Measurements from ENCODE around the gene SECISBP2L.

Gene SECISBP2L

DNA sequence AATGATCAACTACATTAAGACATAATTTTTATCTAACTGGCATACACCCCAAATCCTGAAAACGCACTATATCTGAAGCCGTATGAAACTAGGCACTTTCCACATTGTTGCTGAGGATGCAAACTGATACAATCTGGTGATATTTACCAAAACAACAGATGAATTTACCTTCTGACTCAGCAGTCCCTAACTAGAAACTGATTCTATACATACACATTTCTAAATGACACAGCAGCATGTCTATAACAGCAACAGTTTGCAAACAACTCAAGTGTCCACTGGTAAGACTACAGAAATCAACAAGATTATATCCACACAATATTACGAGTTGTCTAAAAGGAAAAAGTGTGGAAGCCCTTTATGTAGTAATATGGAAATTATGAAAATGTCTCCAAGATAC lies 22.9 kb downstream of the SECISBP2L start:
- Mint-ChIP-seq H3K36me3 (ENCODE audit: insufficient read depth) (peaks cover 41% of the 10 kb centered on the region), H3K27ac (no peak overlapping the region), H3K27me3 (no peaks in the 10 kb centered on the region), H3K4me1 (ENCODE audit: low read depth in 2 of 2) (peaks cover 1 to 17% of the 10 kb centered on the region in 2 donors), H3K4me3 (no peak overlapping the region), H3K9me3 (no peaks in the 10 kb centered on the region)
- ATAC-seq (replicated peaks) = no peak
- DNase-seq = no peak

- H3K9me3 Mint-ChIP-seq = no peaks in the 10 kb centered on the region
- ATAC-seq (replicated peaks) (no peak), DNase-seq (no peak)
- no peak overlapping the region for H3K27ac Mint-ChIP-seq
- H3K4me1 Mint-ChIP-seq (ENCODE audit: low read depth in 2 of 2) = peaks cover 3 to 15% of the 10 kb centered on the region in 2 donors
- no peaks in the 10 kb centered on the region for H3K27me3 Mint-ChIP-seq
- no peak overlapping the region for H3K4me3 Mint-ChIP-seq
- H3K36me3 Mint-ChIP-seq (ENCODE audit: insufficient read depth) = peaks cover 37% of the 10 kb centered on the region
Observed at GRCh38 chr15:49015896-49016295, 30.4 kb downstream of the SECISBP2L start.

- peaks cover 33% of the 10 kb centered on the region for H3K36me3 Mint-ChIP-seq (ENCODE audit: insufficient read depth)
- H3K27me3 Mint-ChIP-seq = no peaks in the 10 kb centered on the region
- no peak overlapping the region for H3K27ac Mint-ChIP-seq
- no peak for DNase-seq
- peaks cover 2 to 4% of the 10 kb centered on the region in 2 donors for H3K9me3 Mint-ChIP-seq
- ATAC-seq (replicated peaks) = no peak
- no peaks in the 10 kb centered on the region for H3K4me1 Mint-ChIP-seq (ENCODE audit: low read depth in 2 of 2)
- no peak overlapping the region for H3K4me3 Mint-ChIP-seq
Observed at GRCh38 chr15:48999314-48999713, 46.9 kb downstream of the SECISBP2L start.

GRCh38 chr15:48996276-48996675 lies 50.0 kb downstream of the SECISBP2L start:
- H3K4me1 Mint-ChIP-seq (ENCODE audit: low read depth in 2 of 2) = no peaks in the 10 kb centered on the region
- no peak overlapping the region for H3K27ac Mint-ChIP-seq
- ATAC-seq (replicated peaks) (no peak), DNase-seq (no peak)
- H3K36me3 Mint-ChIP-seq (ENCODE audit: insufficient read depth) = peaks cover 48% of the 10 kb centered on the region
- H3K4me3 Mint-ChIP-seq = no peak overlapping the region
- H3K27me3 Mint-ChIP-seq = no peaks in the 10 kb centered on the region
- H3K9me3 Mint-ChIP-seq = no peaks in the 10 kb centered on the region

GRCh38 chr15:48993380-48993779 lies 52.9 kb downstream of the SECISBP2L start:
- H3K4me3 Mint-ChIP-seq = no peak overlapping the region
- DNase-seq (no peak), ATAC-seq (replicated peaks) (no peak)
- H3K27ac Mint-ChIP-seq = no peak overlapping the region
- H3K4me1 Mint-ChIP-seq (ENCODE audit: low read depth in 2 of 2) = no peaks in the 10 kb centered on the region
- H3K9me3 Mint-ChIP-seq = no peaks in the 10 kb centered on the region
- no peaks in the 10 kb centered on the region for H3K27me3 Mint-ChIP-seq
- peaks cover 48% of the 10 kb centered on the region for H3K36me3 Mint-ChIP-seq (ENCODE audit: insufficient read depth)

DNA sequence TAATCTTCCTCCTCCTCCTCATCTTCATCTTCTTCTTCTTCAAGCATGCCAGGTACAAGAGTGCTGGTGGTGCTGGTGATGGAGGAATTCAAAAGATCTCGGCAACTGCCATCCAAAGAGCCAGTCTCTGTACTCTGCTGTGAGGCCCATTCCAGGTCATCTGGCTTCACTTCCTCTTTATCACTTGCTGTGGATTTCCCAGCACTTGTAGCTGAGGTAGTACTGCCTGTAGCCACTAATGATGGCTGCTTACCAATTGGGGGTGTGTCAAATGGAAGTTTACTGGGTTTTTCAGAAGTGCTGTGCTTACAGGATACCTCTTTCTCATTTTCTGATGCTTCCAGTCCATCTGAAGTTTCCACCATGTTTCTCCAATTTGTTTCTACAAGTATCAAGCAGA lies 53.7 kb downstream of the SECISBP2L start:
- no peak overlapping the region for H3K27ac Mint-ChIP-seq
- peaks cover 41% of the 10 kb centered on the region for H3K36me3 Mint-ChIP-seq (ENCODE audit: insufficient read depth)
- H3K9me3 Mint-ChIP-seq = no peaks in the 10 kb centered on the region
- H3K4me3 Mint-ChIP-seq = no peak overlapping the region
- H3K4me1 Mint-ChIP-seq (ENCODE audit: low read depth in 2 of 2) = no peaks in the 10 kb centered on the region
- no peaks in the 10 kb centered on the region for H3K27me3 Mint-ChIP-seq
- ATAC-seq (replicated peaks) (no peak), DNase-seq (no peak)

DNA sequence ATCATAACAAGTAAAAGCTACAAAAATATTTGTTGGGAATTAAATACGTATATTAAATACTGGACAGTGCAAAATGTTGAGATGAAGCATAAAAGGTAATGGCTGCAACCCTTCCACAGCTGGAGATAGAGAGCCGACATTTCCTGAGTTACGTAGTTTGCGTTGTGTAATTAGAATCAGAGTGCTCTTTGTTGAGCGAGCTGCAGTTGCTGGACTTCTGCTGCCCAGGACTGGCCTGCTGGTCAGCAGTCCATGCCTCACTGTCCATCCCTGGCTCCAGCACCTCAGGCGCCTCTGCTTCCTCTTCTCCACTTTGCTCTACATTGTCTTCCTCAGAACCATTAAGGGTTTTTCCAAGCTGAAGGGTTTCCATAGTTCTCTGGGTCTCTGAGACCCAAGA lies 54.1 kb downstream of the SECISBP2L start:
- DNase-seq (no peak), ATAC-seq (replicated peaks) (no peak)
- no peaks in the 10 kb centered on the region for H3K4me1 Mint-ChIP-seq (ENCODE audit: low read depth in 2 of 2)
- H3K27me3 Mint-ChIP-seq = no peaks in the 10 kb centered on the region
- H3K4me3 Mint-ChIP-seq = no peak overlapping the region
- H3K27ac Mint-ChIP-seq = no peak overlapping the region
- peaks cover 38% of the 10 kb centered on the region for H3K36me3 Mint-ChIP-seq (ENCODE audit: insufficient read depth)
- H3K9me3 Mint-ChIP-seq = no peaks in the 10 kb centered on the region

GRCh38 chr15:48989170-48989569 lies 57.1 kb downstream of the SECISBP2L start:
- ATAC-seq (replicated peaks) (no peak), DNase-seq (no peak)
- H3K27ac Mint-ChIP-seq = no peak overlapping the region

GRCh38 chr15:48987142-48987541 lies 59.1 kb downstream of the SECISBP2L start:
- Mint-ChIP-seq H3K4me3 (no peak overlapping the region), H3K27ac (peak overlapping the region in 1 of 2 donors; percentile 30), H3K27me3 (peaks cover 6% of the 10 kb centered on the region in 2 donors), H3K36me3 (ENCODE audit: insufficient read depth) (peaks cover 10% of the 10 kb centered on the region), H3K9me3 (no peaks in the 10 kb centered on the region), H3K4me1 (ENCODE audit: low read depth in 2 of 2) (no peaks in the 10 kb centered on the region)
- ATAC-seq (replicated peaks) = no peak
- no peak for DNase-seq

More at GRCh38 chr15:48989170-48989569, 57.1 kb downstream of the SECISBP2L start:
- Mint-ChIP-seq H3K4me3 (no peak overlapping the region), H3K4me1 (ENCODE audit: low read depth in 2 of 2) (no peaks in the 10 kb centered on the region), H3K36me3 (ENCODE audit: insufficient read depth) (peaks cover 18% of the 10 kb centered on the region), H3K9me3 (no peaks in the 10 kb centered on the region), H3K27me3 (no peaks in the 10 kb centered on the region)

GRCh38 chr15:48986240-48986639 lies 60.0 kb downstream of the SECISBP2L start:
- Mint-ChIP-seq H3K4me1 (ENCODE audit: low read depth in 2 of 2) (no peaks in the 10 kb centered on the region), H3K9me3 (no peaks in the 10 kb centered on the region), H3K4me3 (no peak overlapping the region), H3K27me3 (peaks cover 13 to 15% of the 10 kb centered on the region in 2 donors), H3K27ac (peak overlapping the region in 1 of 2 donors; percentile 30), H3K36me3 (ENCODE audit: insufficient read depth) (peaks cover 4% of the 10 kb centered on the region)
- DNase-seq (no peak), ATAC-seq (replicated peaks) (no peak)

- no peak overlapping the region for H3K4me3 Mint-ChIP-seq
- H3K4me1 Mint-ChIP-seq (ENCODE audit: low read depth in 2 of 2) = no peaks in the 10 kb centered on the region
- no peak overlapping the region for H3K27ac Mint-ChIP-seq
- H3K36me3 Mint-ChIP-seq (ENCODE audit: insufficient read depth) = no peaks in the 10 kb centered on the region
- ATAC-seq (replicated peaks) (no peak), DNase-seq (no peak)
- no peaks in the 10 kb centered on the region for H3K9me3 Mint-ChIP-seq
- peaks cover 20 to 22% of the 10 kb centered on the region in 2 donors for H3K27me3 Mint-ChIP-seq
Observed at GRCh38 chr15:48985516-48985915, 60.7 kb downstream of the SECISBP2L start.

DNA sequence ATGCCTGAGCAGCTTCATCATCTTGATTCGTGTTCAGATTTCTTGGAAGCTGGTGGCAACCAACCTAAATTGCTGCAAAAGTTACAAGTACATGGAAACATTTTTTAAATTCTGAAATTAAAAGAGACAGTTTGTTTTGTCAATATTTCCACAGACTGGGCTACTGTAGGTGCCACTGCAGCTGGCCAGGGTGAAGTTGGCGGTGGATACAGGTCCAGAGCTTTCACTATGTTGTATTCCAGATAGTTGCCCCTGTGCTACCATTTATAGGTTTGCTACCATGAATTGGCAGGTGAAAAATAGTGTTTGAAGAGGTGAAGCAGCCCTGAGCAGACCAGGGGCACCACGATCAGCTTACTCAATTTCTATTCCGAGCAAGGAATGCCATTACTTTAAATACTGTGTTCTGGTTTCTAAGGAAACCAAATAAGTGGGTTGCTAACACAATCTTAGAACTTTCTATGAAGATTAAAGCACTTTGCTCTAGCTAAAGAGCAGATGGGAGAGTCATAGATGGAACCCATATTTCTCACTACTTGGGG lies 61.4 kb downstream of the SECISBP2L start:
- Mint-ChIP-seq H3K9me3 (no peaks in the 10 kb centered on the region), H3K4me1 (ENCODE audit: low read depth in 2 of 2) (no peaks in the 10 kb centered on the region), H3K27ac (no peak overlapping the region), H3K27me3 (peaks cover 25 to 29% of the 10 kb centered on the region in 2 donors), H3K36me3 (ENCODE audit: insufficient read depth) (no peaks in the 10 kb centered on the region), H3K4me3 (no peak overlapping the region)
- DNase-seq = no peak
- no peak for ATAC-seq (replicated peaks)

DNA sequence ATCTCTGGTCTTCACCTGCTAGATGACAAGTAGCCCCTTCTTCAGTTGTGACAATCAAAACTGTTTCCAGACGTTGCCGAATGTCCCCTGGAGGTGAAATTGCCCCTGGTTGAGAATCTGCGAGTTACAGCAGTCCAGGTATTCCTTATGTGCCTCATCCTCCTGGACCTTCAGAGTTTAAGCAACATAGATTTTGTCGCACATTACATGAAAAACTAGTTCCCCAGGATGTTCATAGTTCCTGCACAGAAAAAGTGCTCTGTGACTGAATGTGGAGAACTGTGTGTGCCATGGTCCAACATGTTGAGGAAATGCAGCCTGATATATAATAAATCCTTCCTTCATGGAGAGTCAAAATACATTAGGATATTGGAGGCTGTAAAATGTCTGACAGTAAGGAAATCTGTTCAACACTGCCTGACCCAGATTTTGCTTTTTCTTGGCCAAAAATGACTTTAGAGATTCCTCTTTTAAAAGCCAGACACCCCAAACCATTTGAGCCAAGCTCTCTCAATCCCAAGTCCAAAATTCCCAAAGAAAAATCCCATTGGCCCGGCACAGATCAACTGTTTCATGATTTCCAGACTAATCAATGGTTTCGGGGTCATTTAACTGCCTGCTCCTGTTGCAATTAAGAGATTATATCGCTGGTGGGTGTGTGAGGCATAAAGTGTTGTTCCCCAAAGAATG lies 62.1 kb downstream of the SECISBP2L start:
- no peaks in the 10 kb centered on the region for H3K4me1 Mint-ChIP-seq (ENCODE audit: low read depth in 2 of 2)
- peaks cover 30 to 36% of the 10 kb centered on the region in 2 donors for H3K27me3 Mint-ChIP-seq
- no peak for DNase-seq
- no peak overlapping the region for H3K27ac Mint-ChIP-seq
- ATAC-seq (replicated peaks) = no peak
- no peaks in the 10 kb centered on the region for H3K36me3 Mint-ChIP-seq (ENCODE audit: insufficient read depth)
- H3K9me3 Mint-ChIP-seq = no peaks in the 10 kb centered on the region
- H3K4me3 Mint-ChIP-seq = no peak overlapping the region

DNA sequence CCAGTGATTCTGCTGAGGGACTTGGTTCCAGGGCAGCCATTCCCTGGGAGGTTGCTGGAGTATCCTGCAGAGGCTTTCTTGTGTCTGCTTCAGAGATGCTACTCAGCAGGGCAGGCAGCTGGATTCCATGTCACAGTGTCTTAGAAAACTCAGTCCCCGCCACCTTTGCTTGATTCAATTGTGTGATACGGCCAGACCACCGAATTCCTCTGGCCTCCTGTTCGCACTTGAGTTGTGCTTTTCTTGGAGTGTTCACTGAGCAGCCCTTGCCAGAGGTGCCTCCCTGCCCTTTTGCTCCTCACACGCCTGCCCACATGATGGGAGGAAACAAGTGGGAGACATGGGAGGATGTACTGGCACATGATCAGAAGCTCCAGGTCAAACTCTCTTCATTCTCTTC lies 62.9 kb downstream of the SECISBP2L start:
- ATAC-seq (replicated peaks) (no peak), DNase-seq (no peak)
- H3K9me3 Mint-ChIP-seq = no peaks in the 10 kb centered on the region
- no peak overlapping the region for H3K27ac Mint-ChIP-seq
- H3K27me3 Mint-ChIP-seq = peaks cover 30 to 44% of the 10 kb centered on the region in 2 donors
- no peaks in the 10 kb centered on the region for H3K36me3 Mint-ChIP-seq (ENCODE audit: insufficient read depth)
- H3K4me1 Mint-ChIP-seq (ENCODE audit: low read depth in 2 of 2) = no peaks in the 10 kb centered on the region
- no peak overlapping the region for H3K4me3 Mint-ChIP-seq

Measured in effector memory CD8-positive, alpha-beta T cell (primary cell).